Stimulated activated CD8-positive, alpha-beta memory T cell treated with anti-CD3 and anti-CD28 coated beads, Interleukin-15, amount 100 ng/mL, for 48 hours (primary cell): ENCODE measurements around the gene ZP1.

Source experiments
- DNase-seq, 2 donors: peaks; one replicate each; pipeline ENCODE4 v3.0.0-alpha.2; 2020; ENCODE audit warnings: low read depth in 2 of 2

The ZP1 gene

DNA sequence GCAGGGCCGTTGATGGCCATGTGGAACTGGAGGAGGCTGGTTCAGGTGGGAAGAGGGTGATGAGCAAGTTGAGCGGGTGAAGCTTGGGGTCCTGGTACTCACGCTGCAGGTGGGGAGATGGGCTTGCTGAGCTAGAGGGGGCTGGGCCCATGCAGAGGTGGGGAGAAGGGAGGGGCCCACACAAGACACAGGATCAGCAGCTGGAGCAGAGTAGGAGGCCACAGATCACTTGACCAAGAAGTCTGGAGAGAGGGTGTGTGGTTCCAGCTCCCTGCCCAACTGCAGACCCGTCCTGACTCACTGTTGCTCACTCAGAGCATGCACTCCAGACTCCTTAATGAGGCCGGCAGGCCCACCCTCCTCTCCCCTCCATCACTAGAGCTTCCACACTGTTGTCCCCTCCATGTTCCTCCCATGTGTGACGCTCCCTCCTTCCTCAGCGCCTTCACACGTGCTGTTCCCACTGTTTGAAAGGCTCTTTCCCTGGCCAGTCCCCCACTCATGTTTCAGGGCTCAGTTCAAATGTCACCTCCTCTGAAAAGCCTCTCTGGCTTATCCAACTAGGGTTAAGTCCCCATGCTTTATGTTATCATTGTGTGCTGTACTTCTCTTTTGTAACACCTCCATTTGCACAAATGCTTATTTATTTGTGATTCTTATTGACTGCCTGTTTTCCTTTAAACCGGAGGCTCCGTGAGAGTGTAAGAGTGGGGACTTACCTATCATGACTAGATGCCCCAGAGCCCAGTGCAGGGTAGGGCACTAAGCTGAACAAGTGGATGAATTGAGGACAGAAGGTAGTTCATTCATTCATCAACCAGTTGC, 23.1 kb upstream of the ZP1 start:
- no peak for DNase-seq

DNA sequence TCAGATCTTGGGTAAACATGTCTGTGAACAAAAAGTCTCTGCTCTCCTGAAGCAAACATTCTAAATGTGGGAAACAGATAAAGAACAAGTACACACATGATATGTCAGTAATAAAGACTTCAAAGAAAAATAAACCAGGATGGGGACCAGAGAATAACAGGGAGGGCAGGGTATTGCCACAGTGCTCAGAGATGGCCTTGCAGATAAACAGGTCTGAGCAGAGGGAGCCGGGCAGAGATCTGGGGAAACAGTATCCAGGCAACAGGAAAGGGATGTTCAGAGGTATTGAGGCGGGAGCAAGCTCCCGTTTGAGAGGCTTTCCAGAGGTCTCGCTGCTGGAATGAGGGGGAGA, 22.5 kb upstream of the ZP1 start:
- DNase-seq = no peak

DNA sequence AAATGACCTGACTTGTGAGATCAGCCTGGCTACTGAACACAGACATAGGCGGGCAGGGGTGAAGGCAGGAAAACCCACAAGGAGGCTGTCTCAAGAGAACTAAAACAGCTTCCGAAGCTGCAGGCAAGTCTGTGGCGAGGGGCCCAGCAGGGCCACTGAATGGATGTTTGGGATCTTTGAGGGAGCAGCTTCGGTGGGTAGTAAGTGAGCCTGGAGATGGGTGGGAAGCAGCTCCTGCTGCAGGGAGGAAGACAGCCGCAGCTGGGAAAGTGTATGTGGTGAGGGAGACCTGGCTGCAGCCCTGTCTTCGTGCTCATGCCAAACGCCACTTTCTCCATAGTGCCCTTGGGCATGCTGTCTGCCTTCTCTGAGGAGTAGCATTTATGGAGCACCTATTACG, 22.0 kb upstream of the ZP1 start:
- DNase-seq = no peak

DNA sequence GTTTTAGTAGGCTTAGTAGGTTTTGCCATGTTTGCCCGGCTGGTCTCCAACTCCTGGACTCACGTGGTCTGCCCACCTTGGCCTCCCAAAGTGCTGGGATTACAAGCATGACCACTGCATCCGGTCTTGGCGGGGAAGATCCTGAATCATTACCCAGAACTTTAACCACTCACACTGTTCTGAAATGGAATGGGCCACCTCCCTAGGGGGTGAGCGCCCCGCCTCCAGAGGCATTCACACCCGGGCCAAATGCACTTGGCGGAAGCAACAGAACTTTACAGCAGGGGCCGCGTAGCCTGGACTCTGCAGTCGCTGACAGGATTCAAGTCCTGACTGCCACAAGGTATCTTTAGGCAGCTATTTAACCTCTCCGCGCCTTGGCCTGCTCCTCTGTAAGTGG, 20.1 kb upstream of the ZP1 start:
- no peak for DNase-seq

DNA sequence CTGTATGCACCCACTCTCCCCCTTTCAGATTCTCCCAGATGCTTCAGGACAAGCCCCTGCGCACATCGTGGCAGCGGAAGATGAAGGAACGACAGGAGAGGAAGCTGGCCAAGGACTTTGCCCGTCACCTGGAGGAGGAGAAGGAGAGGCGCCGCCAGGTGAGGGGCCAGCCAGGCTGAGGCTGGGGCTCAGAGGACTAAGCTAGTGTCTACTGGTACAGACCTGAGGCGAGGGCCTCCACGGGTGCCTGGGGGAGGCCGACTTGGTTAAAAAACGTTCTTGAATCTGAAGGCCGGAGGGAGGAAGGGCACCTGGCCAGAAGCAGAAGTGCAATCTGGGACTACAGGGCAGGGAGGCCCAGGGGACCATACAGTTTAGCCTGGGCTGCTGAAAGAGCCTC, 19.4 kb upstream of the ZP1 start:
- DNase-seq = no peak

DNA sequence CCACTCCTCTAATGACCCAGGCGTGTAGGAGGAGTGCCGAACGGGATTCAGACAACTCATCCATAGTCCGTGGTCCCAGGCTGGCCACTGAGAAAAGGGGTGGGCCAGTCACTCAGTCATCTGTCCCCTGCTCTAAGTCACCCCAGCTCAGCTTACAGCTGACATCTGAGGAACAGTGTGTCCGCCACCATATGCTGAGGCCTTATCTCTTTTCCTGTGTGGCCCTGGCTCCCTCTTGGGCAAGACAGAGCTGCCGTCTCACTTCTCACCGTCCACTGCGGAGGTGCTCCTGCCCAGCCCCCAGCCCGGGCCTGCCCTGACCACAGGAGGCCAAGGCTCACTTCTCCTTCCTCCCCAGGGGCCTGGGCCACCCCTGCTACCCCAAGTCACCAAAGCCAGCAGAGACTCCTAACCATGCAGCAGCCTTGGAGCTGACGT, 18.6 kb upstream of the ZP1 start:
- no peak for DNase-seq

DNA sequence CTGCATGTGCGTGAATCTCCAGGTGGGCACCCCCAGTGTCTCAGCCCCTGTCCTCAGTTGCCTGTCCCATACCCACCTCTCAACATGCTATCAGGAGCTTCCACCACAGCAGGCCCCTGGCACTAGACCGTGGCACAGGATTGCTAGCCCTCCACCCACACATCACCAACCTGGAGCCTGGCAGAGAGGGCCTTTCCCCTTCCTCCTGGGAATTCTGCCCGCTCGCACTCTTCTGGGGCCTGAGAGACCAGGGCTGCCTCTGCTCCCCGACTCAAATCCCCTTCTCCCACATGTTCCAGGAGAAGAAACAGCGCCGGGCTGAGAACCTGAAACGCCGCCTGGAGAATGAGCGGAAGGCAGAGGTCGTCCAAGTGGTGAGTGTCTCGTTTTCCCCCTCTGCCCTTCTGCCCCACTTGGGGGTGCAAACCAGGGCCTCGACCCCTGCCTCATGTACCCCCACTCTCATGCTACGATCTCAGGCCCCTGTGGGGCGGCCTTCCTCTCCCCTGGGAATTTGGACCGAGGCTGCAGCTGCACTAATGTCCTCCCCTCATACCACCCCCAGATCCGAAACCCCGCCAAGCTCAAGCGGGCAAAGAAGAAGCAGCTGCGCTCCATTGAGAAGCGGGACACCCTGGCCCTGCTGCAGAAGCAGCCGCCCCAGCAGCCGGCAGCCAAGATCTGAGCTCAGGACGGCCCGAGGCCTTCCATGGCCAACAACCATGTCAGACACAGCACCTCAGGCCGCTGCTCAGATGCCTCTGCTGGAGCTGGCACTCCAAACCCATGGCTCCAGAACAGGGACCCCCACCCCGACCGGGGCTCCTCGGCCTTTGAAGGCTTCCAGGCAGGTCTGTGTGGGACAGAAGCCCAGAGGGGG, 17.5 kb upstream of the ZP1 start:
- no peak for DNase-seq

DNA sequence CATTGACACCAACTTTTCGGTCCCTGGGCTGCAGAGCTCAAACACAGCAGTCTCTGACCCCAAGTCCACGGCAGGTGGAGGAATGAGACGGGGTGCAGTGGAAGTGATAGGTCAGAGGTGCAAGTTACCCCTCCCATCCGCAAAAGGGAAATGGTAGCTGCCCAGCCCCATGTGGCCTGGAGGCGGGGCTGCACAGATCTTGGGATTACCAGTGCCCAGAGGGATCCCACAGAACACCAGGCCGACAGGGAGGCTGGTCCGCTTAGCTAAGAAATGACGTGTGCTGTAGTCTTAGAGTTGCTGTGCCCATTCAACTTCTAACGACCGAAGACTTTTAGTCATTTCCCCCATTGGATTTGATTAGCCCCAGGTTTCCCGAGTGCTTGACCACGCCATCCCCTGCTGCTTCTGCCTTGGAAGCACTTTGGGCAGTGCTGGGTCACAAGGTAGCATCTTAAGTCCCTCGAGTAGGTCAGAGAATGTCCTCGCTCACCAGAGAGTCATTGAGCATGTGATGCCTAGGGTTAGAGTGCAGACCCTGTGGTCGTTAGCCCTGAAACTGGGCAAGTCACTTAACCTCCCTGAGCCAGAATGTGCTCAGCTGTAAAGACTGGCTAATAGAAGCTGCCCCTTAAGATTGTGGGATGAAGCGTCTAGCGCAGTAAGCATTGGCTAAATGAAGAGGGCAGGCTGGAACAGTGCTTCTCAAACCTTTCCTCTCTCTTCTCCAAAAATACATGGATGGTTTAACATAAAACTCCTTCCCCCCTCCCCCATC, 15.8 kb upstream of the ZP1 start:
- no peak for DNase-seq

DNA sequence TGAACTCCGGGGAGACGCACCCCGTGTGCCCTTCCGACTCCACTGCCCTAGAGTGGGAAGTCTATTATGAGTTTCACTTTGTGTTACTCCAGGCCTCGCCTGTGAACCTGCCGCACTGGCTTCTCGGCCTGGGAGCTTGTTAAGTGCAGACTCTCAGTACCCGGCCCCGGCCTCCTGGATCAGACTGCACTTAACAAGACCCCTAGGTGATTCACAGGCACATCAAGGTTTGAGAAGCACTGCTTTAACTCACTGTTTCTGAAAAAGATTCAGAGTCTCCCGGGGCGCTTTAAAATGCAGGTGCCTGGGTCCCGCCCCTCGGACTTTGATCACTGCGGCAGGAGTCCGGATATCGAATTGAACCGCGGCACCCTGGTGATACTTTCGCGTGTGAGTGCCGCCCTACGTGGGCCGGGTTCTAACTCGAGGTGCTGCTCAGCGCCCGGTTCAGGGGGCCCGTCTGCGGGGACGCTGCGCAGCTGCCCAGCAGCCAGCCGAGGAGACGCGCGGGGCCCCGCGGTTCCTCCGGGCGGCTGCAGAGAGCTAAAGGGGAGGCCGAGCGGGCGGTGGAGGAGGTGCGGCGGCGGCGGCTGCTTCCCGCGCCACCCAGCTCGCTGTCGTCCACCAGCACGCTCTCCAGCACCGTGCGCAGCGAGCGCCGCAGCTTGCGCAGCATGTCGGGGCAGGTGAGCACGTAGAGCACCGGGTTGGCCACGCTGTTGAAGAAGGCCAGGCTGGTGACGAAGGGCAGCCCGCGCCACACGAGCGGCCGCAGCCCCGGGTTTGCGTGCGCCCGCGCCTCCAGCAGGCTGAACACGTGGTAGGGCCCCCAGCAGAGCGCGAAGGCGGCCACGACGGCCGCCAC, 15.0 kb upstream of the ZP1 start:
- DNase-seq = no peak

DNA sequence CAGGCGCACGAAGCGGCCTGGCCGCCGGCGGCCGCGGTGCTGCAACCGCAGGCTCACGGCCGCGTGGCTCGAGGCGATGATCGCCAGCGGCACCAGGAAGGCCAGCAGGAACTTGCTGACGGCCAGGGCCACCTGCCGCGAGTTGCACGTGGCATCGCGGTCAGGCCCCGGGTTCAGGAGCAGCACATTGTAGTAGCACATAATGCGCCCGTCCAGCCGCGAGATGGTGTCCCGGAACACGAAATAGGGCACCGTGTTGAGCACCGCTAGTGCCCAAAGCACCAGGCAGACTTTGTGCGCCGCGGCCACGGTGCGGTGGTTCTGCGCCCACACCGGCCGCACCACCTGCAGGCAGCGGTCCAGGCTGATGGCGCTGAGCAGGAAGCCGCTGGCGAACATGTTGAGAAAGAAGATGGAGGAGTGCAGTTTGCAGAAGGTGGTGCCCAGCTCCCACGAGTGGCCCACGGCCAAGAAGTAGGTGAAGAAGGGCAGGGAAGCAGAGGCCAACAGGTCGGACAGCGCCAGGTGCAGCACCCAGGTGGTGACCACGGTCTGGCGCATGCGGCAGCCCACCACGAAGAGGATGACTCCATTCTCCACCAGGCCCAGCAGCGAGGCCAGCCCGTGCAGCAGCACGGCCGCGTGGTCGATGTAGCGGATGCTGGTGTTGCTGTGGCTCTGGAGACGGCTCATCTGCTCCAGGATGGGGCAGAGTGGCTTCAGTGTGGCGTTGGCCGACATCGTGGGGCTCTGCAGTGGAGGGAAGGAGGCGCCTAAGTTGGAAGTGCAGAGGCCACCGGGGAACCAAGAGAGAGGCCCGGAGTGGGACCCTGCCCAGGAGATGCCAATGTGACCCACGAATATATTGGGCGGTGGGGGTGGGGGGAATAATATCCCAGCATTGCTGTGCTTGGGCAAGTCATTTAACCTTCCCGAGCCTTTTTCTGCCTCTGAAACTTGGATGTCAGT, 14.1 kb upstream of the ZP1 start:
- DNase-seq = no peak

DNA sequence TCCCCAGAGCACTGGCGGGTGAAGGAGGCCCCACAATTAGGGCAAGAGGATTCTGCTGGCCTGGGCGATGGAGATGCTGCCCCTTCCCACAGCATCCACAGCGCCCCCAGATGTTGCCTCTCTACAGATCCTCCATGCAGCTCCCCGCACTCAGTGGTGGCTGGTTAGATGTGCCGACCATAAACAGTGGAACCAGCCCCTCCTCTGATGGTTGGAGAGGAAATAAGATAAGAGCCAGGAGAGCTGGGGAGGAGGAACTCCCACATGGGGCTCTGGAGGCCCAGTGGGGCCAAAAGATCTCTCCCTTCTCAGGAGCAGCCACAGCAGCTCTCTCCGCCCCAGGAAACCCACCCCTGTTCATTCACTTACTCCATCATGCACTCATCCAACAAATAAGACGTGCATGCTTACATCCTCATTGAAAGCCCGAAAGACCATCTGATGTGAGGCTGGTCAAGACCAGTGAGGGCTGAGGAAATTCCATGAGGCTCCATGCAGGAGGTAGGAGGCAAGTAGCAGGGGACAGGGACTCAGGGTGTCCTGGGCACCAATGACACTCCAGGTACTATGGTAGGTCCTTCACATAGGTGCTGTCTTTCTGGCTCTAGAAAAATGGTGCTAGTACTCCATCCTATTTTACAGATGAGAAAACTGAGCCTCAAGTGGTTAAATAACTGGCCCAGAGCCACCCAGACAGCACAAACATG, 13.0 kb upstream of the ZP1 start:
- no peak for DNase-seq

DNA sequence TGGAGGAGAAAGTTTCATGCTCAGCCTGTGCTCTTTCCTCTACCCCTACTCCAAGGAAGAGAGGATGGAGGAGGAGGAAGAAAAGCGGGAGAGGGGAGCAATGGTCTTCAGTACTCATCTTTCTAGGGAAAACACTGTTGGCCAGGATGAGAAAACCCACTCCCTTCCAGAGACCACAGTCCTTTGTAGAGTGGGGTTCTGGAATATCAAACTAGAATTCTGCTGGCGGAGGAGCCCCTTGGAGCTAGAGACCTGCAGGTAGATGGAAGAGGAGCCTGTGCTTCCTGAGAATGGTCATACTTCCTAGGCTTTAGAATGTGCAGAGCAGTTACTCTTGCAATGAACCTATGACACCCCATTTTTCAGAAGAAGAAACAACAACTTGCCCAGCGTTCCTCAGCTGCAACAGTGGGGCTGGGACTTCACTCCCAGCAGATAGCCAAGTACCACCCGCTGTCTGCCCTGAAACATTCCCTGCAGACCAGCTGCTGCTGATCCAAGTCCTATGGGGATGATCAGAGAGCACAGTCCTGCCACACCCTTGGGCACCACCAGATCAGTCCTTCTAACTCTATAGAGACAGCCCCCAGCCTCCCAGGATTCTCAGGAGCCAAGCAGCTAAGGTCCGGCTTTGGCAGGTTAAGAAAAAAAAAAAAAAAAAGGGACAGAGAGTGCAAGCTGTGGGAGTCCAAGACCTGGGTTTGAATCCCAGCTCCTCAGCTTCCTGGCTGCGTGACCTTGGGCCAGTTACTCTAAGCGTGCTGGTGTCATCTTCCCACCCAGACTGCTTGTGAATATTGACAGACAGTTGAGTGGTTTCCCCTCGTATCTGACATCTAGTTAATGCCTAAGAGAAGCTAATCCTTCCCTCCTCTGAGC, 12.3 kb upstream of the ZP1 start:
- DNase-seq = no peak

DNA sequence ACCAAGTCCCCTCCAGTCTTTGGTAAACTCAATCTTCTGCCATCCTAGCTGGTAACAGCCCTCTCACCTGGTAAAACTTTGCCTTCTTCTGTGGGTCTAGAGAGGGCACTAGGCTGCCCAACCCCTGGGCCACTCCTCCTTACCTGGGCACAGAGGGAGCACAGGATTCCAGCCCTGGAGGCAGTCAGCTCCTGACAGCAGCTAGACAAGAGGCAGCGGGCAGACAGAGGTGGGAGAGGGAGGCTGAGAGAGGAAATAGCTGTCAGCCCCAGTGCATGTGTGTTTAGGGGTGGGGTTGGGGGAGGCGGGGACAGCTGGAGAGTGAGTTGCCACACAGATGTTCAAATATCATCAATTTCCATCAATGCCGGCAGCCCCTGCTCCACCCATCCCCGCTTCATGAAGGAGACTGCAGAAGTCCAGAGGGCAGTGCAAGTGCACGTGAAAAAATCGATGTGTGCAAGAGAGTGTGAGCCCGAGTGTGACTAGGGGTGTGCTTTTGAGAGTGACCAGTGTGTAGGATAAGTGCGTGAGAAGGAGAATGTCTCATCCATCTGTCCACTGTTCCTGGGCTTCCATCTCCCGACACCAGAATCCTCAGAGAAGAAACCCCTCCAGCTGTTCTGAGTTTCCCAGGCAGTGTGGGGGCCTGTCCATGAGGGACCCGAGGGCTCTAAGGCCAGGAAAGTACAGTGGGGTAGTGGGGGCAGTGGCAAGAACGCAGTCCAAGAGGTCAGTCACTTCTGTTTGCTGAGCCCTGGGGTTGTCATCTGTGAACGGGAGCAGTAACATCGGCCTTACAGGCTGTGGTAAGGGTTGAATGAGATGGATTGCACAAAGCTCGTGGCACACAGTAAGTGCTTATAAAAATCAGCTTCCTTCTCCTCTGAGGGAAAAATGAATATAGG, 11.4 kb upstream of the ZP1 start, which contains the start of gene PTGDR2:
TSS of gene PTGDR2 (minus strand) at position 225 of the 908 bp plus-strand sequence. CDS start 2,228 bp downstream, outside the sequence.
- DNase-seq = no peak

DNA sequence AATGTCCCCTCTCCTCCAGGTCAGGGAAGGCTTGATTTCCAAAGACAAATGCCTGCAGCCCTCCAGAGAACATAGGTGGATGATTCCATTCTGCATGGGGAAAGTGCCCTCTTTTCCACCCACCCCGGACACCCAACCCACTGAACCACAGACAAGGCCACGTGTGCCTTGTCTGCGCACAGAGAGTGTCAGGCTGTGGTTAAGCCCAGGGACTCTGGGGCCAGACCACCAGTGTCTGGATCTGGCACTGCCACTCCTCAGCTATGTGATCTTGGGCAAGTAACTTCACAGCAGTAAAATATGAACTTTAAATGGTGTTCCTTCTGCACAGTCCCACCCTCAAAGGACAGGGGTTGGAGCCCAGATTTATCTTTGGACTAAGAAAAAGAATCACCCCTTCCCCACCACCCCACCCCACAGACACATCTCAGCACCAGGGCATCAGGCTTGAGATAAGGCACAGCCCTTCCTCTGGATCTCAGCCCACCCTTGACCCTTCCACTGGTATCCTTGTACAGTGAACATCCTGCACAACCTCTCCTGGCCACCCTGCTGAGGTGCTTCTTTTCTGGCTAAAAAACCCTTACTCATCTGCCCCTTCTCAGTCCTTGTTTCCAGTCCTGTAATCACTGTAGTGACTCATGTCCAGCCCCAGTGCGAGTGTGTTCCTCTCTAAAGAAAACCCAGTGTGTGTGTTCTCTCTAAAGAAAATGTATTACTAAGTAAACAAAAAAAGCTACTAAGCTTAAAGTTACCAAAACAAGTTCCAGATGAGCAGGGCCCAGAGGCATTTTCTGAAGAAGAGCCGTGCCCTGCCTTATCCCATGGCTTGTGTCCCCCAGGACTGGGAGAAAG, 9.7 kb upstream of the ZP1 start:
- DNase-seq = no peak

DNA sequence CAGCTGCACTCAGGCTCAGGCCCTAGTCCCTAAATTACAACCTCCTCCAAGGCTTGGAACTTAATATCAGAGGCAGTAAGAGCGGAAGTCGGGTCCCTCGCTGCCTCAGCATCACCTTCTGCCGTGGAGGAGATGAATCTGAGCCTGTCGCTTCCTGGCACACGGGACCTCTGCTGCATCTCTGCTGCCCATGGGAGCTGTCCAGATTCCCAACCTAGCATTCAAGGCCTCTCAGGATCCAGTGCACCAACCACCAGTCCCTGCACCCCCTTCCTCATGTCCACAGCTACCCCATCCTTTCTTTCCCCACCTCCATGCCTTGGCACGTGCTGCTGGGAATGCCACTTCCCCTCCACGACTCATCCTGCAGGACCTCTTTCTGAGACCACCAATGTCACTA, 9.1 kb upstream of the ZP1 start:
- DNase-seq = no peak

DNA sequence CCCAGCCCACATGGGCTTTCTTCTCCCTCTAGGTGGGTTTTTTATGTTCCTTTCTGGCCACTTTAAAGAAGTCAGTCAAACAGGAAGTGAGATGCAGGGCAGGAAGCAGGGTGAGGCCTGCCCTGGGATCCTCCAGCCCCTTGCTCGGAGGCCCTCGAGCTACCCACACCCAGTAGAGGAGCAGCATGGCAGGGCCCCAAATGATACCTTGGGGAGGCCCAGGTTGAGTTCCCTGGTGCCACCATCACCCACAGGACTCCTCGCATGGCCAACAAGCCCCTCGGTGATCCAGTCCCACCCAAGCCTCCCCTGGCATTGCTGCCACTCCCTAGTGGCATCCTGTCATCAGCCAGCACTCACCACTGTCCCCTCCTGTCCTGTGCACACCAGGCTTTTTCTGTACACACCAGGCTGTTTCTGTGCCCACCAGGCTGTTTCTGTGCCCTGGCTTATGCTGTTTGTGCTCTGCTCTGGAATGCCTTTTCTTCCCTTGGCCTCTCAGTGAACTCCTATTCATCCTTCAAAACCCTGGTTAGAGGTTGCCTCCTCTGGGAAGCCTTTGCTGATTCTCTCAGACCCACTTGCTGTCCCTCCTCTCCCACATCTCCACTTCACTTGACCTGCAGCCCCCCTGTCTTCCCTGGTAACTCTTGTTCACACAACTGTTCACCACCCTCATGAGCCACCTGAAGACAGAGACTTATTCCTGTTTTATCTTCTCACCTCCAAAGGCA, 8.4 kb upstream of the ZP1 start:
- DNase-seq = no peak
